Kidney epithelial cell (primary cell): Measurements from ENCODE around the gene POLR3K. TPM values are rescaled to one million over a fixed set of nuclear protein-coding genes. Genes with fewer than 3 reads are reported as not detected.

Experiments used
- DNase-seq: peaks from one replicate; pipeline ENCODE4 v3.0.0-alpha.2; 2010; ENCODE audit warnings: low read depth
- H3K27me3 ChIP-seq: 2 replicates; pipeline ENCODE4 v1.6.0; 2011; ENCODE audit warnings: low read length; ENCODE audit not compliant: control insufficient read depth, insufficient read depth
- H3K36me3 ChIP-seq: 2 replicates; pipeline ENCODE4 v1.5.1; 2011; ENCODE audit warnings: low read length; ENCODE audit not compliant: control insufficient read depth, insufficient read depth
- H3K4me3 ChIP-seq: 2 replicates; pipeline ENCODE4 v1.5.1; 2011; ENCODE audit warnings: low read depth, mild to moderate bottlenecking, control low read depth, low read length
- CTCF ChIP-seq: IDR thresholded peaks from 2 replicates; pipeline ENCODE4 v1.5.1; 2011; ENCODE audit warnings: mild to moderate bottlenecking, moderate library complexity, low read length, control low read depth, inconsistent platforms; ENCODE audit not compliant: insufficient read depth, poor library complexity, severe bottlenecking
- total RNA-seq: library from RNA; depleted of rRNA; stranded (reverse); fragments of >200 nt; gene quantifications from 2 replicates; pipeline ENCODE4 v1.2.3, GENCODE V29; 2015

POLR3K gene
- total RNA-seq, 1 donor from 2014 or later, result 5.5 TPM

GRCh38 chr16:96935-97381, 43.5 kb upstream of the POLR3K start:
- no peak overlapping the region for H3K4me3 ChIP-seq
- no peaks in the 10 kb centered on the region for H3K27me3 ChIP-seq
- H3K36me3 ChIP-seq, result peaks cover 1% of the 10 kb centered on the region
- DNase-seq, result no peak
- peak; percentile 100 for TF ChIP-seq CTCF

GRCh38 chr16:94918-95265, 41.5 kb upstream of the POLR3K start:
- no peak for TF ChIP-seq CTCF

GRCh38 chr16:92431-93339, 39.3 kb upstream of the POLR3K start:
- TF ChIP-seq CTCF, result no peak
- Histone ChIP-seq H3K36me3 (peaks cover 1% of the 10 kb centered on the region), H3K4me3 (no peak overlapping the region), H3K27me3 (no peaks in the 10 kb centered on the region)
- no peak for DNase-seq

More at GRCh38 chr16:94918-95265, 41.5 kb upstream of the POLR3K start:
- peaks cover 1% of the 10 kb centered on the region for H3K36me3 ChIP-seq
- DNase-seq, result no peak
- H3K27me3 ChIP-seq, result no peaks in the 10 kb centered on the region
- no peak overlapping the region for H3K4me3 ChIP-seq

GRCh38 chr16:91484-91883, 38.1 kb upstream of the POLR3K start:
- TF ChIP-seq CTCF, result no peak
- no peak for DNase-seq
- Histone ChIP-seq H3K4me3 (no peak overlapping the region), H3K36me3 (no peaks in the 10 kb centered on the region), H3K27me3 (no peaks in the 10 kb centered on the region)

GRCh38 chr16:89391-90302, 36.2 kb upstream of the POLR3K start:
- no peaks in the 10 kb centered on the region for H3K27me3 ChIP-seq
- no peak for TF ChIP-seq CTCF
- no peak for DNase-seq
- H3K4me3 ChIP-seq, result no peak overlapping the region
- peaks cover 2% of the 10 kb centered on the region for H3K36me3 ChIP-seq
